Neural progenitor cell (in vitro differentiated cells): ENCODE results near the gene VTI1A.
A peak's percentile ranks its signal among the peaks of the same experiment; 100 is the strongest.

ENCODE experiments used
- EZH2 ChIP-seq: fragments of 200-600 bp; sonication (generic); IDR thresholded peaks from 2 replicates; pipeline ENCODE4 v1.6.1; 2017; ENCODE audit warnings: antibody characterized with exemption, mild to moderate bottlenecking, moderate library complexity
- EZH2phosphoT487 ChIP-seq: fragments of 200-600 bp; sonication (generic); IDR thresholded peaks from 2 replicates; pipeline ENCODE4 v1.6.1; 2017; ENCODE audit warnings: antibody characterized with exemption
- TF ChIP-seq, protein P1 (sequence below): fragments of 200-600 bp; sonication (generic); IDR thresholded peaks from 2 replicates; pipeline ENCODE4 v1.5.1; 2017; ENCODE audit warnings: antibody characterized with exemption, mild to moderate bottlenecking

- TF ChIP-seq EZH2 (no peak), EZH2phosphoT487 (no peak)
- TF ChIP-seq, protein P1, sequence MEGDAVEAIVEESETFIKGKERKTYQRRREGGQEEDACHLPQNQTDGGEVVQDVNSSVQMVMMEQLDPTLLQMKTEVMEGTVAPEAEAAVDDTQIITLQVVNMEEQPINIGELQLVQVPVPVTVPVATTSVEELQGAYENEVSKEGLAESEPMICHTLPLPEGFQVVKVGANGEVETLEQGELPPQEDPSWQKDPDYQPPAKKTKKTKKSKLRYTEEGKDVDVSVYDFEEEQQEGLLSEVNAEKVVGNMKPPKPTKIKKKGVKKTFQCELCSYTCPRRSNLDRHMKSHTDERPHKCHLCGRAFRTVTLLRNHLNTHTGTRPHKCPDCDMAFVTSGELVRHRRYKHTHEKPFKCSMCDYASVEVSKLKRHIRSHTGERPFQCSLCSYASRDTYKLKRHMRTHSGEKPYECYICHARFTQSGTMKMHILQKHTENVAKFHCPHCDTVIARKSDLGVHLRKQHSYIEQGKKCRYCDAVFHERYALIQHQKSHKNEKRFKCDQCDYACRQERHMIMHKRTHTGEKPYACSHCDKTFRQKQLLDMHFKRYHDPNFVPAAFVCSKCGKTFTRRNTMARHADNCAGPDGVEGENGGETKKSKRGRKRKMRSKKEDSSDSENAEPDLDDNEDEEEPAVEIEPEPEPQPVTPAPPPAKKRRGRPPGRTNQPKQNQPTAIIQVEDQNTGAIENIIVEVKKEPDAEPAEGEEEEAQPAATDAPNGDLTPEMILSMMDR, result peak; percentile 35
Observed at GRCh38 chr10:112456533-112456932, 9.5 kb downstream of the VTI1A start.
